GM18858 (cell line): ENCODE data around the gene STK11.

Experiments used
- ATAC-seq: cut with Tn5 transposase; IDR thresholded peaks from one replicate; pipeline ENCODE4 v1.9.1; 2021; ENCODE audit not compliant: unreplicated experiment

STK11 gene

GRCh38 chr19:1259876-1260748 is 54.5 kb downstream of the STK11 start:
- ATAC-seq, result peak; percentile 2

GRCh38 chr19:1260749-1261537 is 55.4 kb downstream of the STK11 start:
- peak; percentile 26 for ATAC-seq

- no peak for ATAC-seq
Measured at GRCh38 chr19:1261538-1261797, 55.9 kb downstream of the STK11 start.

DNA sequence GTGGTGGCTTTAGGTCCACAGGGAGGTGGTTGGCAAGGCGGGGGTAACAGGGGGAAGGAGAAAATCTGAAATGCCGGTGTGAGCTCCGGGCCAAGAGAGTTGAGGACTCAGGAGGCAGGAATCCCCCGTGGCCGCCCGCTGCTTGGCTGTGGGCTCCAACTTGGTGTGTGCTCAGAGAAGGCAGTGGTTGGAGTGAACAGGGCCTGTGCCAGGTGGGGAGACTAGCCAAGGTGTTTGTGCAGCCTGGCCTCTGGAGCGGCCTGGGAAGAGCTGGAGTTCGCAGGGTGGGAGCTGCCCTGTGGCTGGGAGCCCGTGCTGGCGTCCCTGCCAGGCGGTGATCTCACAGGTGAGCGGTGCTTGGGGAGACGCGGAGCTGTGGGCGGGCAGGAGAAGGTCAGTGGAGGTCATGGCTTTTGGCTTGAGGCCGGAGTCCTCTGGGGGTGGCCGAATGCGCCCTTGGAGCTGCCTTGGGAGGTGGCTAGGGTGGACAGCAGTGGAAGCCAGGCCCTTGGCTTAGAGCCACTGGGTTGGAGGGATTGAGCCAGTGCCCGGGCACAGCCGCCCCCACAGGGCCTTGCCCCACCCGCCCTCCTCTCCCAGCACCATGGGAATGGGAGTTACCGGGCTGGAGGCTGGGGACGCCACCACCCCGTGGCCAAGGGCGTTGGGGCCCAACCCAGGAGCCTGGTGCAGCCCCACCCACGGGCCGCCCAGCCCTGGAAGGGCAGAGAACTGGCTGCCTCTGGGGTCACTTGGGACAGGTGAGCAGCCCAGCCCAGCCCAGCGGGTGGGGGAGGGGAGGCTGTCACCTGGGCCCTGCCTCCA is 56.4 kb downstream of the STK11 start:
- no peak for ATAC-seq

DNA sequence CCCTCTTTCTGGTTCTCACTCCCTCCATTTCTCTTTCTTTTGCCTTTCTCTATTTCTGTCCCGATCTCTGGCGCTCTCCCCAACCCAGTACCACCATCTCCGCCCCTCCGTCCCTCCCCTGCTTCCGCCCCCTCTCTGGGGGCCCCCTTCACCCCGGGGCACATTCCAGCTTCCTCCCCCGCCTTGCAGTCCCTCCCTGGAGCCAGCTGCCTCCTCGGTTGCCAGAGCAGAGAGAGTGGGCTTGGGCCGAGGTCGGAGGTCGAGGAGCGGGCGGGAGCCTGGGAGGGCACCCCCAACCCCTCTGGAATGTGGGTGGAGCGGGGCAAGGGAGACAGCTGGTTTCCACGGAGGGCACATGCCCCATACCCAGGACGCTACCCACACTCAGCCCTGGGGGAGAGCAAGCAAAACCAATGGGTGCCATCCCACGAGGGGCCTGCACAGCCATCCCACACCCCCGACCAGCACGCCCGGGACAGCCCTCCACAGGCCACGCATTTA is 57.1 kb downstream of the STK11 start:
- ATAC-seq, result no peak

DNA sequence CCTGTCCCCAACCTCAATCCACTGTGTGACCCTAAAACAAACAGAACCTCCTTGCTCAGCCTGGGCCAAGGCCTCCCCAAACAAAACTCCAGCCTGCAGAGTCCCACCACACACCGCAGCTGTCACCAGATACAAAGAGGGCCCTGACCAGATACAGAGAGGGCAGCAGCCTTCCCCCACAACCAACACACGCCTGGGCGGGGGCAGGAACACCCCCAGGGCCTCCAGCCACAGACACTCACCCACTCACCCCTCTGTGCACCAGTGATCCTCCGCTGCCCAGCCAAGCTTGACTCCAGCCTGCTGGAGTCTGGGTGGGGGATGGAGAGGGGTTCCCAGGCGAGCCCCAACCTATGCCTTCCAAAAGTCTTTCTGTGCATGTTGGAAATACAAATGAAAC is 57.6 kb downstream of the STK11 start:
- ATAC-seq, result no peak

DNA sequence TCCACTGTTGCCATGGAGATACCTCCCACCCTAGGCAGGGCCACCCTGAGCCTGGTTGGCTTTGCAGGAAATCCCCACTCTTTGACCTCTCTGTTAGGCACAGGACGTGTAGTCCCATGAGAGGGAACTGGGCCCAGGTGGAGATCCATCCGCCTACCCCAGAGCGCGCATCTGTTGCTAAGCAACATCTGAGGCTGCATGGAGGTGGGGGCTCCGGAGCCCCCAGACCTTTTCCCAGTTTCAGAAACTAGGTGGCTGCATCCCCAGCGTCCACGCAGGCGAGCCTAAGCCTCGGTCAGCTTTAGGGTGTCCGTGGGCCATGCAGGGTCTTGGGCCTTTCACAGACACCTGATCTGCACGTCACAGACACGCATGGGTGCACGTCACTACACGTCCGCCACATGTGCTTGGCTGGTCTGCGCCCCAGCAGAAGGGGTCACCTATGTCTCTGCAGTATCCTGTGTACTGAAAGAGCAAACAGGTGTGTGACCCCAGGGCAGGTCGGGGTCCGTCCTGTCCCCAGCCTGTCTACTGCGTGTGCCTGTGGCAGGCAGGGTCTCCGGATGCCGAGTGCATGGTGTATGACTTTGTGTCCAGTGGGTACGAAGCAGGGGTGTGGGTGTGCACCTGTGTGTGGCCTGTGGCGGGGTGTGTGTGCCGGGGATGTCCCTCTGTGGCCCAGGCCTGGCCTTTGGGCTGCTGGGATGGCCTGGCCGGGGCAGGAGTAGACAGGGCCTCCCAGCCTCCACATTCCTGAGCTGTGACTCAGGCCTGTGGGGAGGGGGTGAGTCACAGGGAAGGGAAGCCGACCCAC is 59.4 kb downstream of the STK11 start:
- no peak for ATAC-seq

DNA sequence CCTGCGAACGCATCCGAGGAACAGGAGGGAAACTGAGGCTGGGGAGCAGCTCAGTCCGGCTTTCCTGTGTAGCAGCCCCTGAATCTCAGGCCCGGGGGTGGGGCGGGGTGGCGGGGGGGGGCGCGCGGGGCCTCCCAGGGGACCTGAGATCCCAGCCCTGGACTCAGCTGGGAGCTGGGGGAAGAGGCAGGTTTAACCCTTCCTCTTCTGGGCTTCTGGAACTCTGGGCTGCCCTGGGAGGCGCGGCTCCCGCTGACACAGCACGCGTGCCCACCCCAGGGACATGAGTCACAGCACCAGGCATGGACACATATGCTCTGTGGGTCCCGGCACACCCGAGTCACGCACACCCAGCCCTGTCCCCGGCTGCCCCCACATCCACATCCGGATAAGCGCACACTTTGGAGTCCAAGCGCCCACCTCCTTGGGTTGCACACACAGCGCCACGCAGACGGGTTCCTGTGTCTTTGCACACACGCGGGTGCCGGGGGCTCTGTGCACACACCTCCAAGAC is 60.1 kb downstream of the STK11 start:
- no peak for ATAC-seq

GRCh38 chr19:1266129-1266915 is 60.7 kb downstream of the STK11 start:
- ATAC-seq, result peak; percentile 27

DNA sequence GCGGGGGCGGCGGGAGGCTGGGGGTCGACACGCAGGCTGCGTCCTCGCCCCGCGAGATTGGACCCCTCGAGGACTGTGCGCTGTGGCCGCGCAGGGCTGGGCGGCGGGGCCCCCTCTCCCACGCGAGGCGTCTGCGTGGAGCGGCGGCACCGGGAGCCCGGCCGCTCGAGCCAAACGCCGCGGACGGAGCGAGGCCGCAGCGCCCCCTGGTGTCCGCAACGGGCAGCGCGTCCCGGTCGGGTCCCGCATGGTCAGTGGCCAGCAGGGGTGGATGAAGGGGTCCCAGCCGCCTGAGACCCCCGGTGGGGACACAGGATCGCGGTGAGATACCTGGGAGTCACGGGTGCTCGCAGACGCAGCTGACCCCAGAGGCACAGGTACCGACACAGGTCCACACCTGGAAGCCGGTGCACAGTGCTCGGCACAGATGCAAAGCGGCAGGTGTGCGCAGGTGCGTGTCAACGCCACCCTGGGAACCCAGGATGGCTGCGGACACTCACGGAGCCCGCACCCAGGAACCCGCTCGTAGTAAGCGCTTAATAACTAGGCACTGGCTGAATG is 61.4 kb downstream of the STK11 start:
- peak; percentile 12 for ATAC-seq

DNA sequence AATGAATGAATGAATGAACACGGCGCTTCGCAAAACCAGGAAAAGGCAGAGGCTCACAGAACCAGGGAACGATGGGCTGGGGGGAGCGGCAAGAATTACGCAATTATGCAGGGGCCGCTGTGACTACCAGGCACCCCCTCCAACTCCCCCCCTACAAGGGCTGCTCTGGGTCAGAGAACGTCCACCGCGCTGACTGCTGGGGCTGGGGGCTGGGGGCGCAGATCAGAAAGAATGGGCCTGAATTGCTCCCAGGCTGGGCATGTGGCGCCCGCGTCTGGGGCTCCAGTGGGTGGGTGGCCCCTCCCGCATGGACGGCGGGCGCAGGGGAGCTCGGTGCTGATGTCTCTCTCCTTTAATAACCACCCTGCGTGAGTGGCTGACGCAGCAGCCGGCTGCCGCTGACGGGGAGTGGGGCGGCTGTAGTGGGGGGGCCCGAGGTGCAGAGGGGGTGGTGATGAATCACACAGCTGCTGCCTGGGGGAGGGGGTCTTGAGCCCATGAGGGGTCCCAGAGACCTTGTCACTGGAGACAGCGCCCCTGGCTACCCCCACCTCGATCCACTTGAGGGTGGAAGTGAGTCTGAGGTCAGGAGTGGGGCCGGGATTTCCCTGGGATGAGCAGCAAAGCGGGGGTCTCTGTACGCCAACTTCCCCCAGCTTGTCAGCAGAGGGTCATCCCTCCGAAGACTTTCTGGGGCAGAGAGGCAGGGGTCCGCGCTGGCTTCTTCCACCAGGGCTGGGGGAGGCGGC is 62.1 kb downstream of the STK11 start:
- ATAC-seq, result no peak

- no peak for ATAC-seq
Measured at GRCh38 chr19:1268226-1269064, 62.9 kb downstream of the STK11 start.

DNA sequence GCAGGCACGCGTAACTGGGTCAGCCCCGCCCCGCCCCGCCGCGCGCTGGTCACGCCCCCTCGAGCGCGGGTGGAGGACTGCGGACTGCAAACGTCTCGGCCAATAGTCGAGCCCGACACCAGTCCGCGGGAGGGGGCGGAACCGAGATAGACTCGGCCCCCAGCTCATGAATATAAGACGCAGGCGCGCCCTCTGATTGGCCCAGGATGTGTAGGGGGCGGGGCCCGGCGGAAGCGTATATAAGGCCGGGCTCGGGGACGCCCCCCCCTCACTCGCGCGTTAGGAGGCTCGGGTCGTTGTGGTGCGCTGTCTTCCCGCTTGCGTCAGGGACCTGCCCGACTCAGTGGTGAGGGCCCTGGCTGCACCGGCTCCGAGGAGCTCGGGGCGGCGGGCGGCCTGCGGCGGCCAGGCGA is 63.5 kb downstream of the STK11 start, which contains the start of gene CIRBP:
TSS of gene CIRBP (plus strand) at position 268 of the 413 bp plus-strand sequence. CDS start 1,602 bp downstream, outside the sequence.
- peak; percentile 22 for ATAC-seq

- peak; percentile 13 for ATAC-seq
Measured at GRCh38 chr19:1269478-1270212, 64.1 kb downstream of the STK11 start.

DNA sequence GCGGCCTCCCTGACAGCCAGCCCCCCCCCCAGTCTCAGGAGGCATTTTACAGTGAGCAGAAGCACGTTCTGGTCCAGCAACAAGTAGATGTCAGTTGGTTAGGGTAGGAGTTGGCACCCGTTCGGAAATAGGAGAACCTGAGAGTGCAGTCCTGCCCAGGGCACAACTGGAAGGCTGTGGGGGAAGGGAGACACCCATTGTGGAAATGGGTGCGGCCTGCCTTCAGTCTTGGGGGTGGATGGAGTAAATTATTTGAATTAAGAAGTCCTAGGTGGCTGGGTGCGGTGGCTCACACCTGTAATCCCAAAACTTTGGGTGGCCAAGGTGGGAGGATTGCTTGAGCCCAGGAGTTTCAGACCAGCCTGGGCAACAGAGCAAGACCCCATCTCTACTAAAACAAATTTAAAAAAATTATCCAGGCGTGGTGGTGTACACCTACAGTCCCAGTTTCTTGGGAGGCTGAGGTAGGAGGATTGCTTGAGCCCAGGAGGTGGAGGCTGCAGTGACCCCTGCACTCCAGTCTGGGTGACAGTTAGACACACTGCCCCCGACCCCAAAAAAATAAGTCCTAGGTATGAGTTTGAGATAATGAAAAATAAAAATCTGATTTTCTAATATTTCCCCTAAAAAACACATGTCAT is 64.8 kb downstream of the STK11 start:
- no peak for ATAC-seq

- no peak for ATAC-seq
Measured at GRCh38 chr19:1270854-1271527, 65.4 kb downstream of the STK11 start.
